HCT116 (cell line): Measurements from ENCODE around the gene DPF1. TPM values are rescaled to one million over a fixed set of nuclear protein-coding genes. Genes with fewer than 3 reads are reported as not detected.

Experiments
- ATAC-seq: fragments of 200-7000 bp; cut with Tn5 transposase; 2 replicates; pipeline ENCODE4 v1.9.1; 2020; ENCODE audit warnings: mild to moderate bottlenecking, moderate library complexity
- BruUV-seq: library from RNA; stranded (reverse); fragments of 400-500 nt; replicated peaks from 2 replicates; lab custom pipeline; 2021; lab: Mats Ljungman, UMichigan
- CTCF ChIA-PET: fragments of 300-600 bp; sonication (Branson Sonifier 250); formaldehyde crosslinking; loops from one replicate; lab custom pipeline; 2021; ENCODE audit warnings: antibody characterized with exemption; lab: Charles Lee
- POLR2A ChIA-PET: fragments of 300-600, 350-600 bp; sonication (Branson Sonifier 250); formaldehyde crosslinking; loops from one replicate; lab custom pipeline; 2021; ENCODE audit warnings: antibody characterized with exemption; lab: Charles Lee
- RAD21 ChIA-PET, 2 experiments: fragments of 300-600 bp; sonication (Branson Sonifier 250); formaldehyde crosslinking; loops; one replicate each; lab custom pipeline; 2023; ENCODE audit warnings: low total read pairs in 2 of 2; ENCODE audit not compliant: uncharacterized antibody in 2 of 2, unreplicated experiment in 2 of 2, low non-redundant PET in 1 of 2; lab: Charles Lee
- DNase-seq: peaks from one replicate; pipeline ENCODE4 v3.0.0-alpha.2; 2010; ENCODE audit warnings: low read depth, low spot score
- H2AFZ ChIP-seq: fragments of 200-600 bp; shearing (Covaris generic), sonication (generic); 2 replicates; pipeline ENCODE4 v1.6.1; 2017; ENCODE audit warnings: low read depth, mixed run types, mixed read lengths, antibody characterized with exemption, low read length; ENCODE audit not compliant: poor library complexity, severe bottlenecking
- H3K27ac ChIP-seq: 2 replicates; pipeline ENCODE4 v1.5.1; 2012; ENCODE audit warnings: low read depth, low read length
- H3K27me3 ChIP-seq: fragments of 200-600 bp; sonication (generic); 2 replicates; pipeline ENCODE4 v1.6.1; 2016; ENCODE audit warnings: mixed run types, low read length, mixed read lengths; ENCODE audit not compliant: insufficient read depth
- H3K36me3 ChIP-seq, 2 experiments: fragments of 200-500 bp in 1 of 2; fragments of 200-600 bp in 1 of 2; sonication (Bioruptor generic) in 1 of 2; sonication (generic) in 1 of 2; 2 replicates each; pipeline versions ENCODE4 v1.5.1 to v1.6.1; 2014 to 2016; ENCODE audit warnings: low read length in 2 of 2, inconsistent platforms in 1 of 2, mixed read lengths in 1 of 2, mixed run types in 1 of 2; ENCODE audit not compliant: insufficient read depth in 2 of 2, control insufficient read depth in 1 of 2
- H3K4me1 ChIP-seq, 2 experiments: fragments of 200-600 bp in 1 of 2; sonication (generic) in 1 of 2; 2 replicates each; pipeline versions ENCODE4 v1.5.1 to v1.6.1; 2012 to 2017; ENCODE audit warnings: low read length in 2 of 2, inconsistent platforms in 1 of 2, mild to moderate bottlenecking in 1 of 2, mixed read lengths in 1 of 2, mixed run types in 1 of 2, moderate library complexity in 1 of 2; ENCODE audit not compliant: insufficient read depth in 2 of 2, control insufficient read depth in 1 of 2
- H3K4me2 ChIP-seq: fragments of 200-600 bp; sonication (generic); 2 replicates; pipeline ENCODE4 v1.6.1; 2017; ENCODE audit warnings: mixed run types, low read length, mixed read lengths
- H3K4me3 ChIP-seq, 2 experiments: fragments of 200-600 bp in 1 of 2; sonication (generic) in 1 of 2; replicated peaks in 1 of 2; 2 replicates each; pipeline ENCODE4 v1.5.1; 2011 to 2016; ENCODE audit warnings: low read length in 2 of 2, control low read depth in 1 of 2, low read depth in 1 of 2, mild to moderate bottlenecking in 1 of 2, mixed read lengths in 1 of 2, mixed run types in 1 of 2
- H3K79me2 ChIP-seq: fragments of 200-600 bp; sonication (generic); 2 replicates; pipeline ENCODE4 v1.6.1; 2017; ENCODE audit warnings: mild to moderate bottlenecking, mixed run types, low read length, moderate library complexity, mixed read lengths; ENCODE audit not compliant: insufficient read depth
- H3K9ac ChIP-seq: fragments of 200-600 bp; sonication (generic); 2 replicates; pipeline ENCODE4 v1.6.1; 2016; ENCODE audit warnings: low read length, mixed read lengths
- H3K9me2 ChIP-seq: fragments of 200-600 bp; sonication (generic), shearing (Covaris generic); 2 replicates; pipeline ENCODE4 v1.6.1; 2017; ENCODE audit warnings: mixed run types, mild to moderate bottlenecking, moderate library complexity; ENCODE audit not compliant: insufficient read depth
- H3K9me3 ChIP-seq, 2 experiments: fragments of 200-500 bp in 1 of 2; fragments of 200-600 bp in 1 of 2; sonication (Bioruptor generic) in 1 of 2; sonication (generic) in 1 of 2; 2 replicates each; pipeline ENCODE4 v1.6.1; 2014 to 2017; ENCODE audit warnings: low read length in 2 of 2, mixed read lengths in 2 of 2, inconsistent platforms in 1 of 2, low read depth in 1 of 2, mild to moderate bottlenecking in 1 of 2, mixed run types in 1 of 2, moderate library complexity in 1 of 2; ENCODE audit not compliant: control insufficient read depth in 1 of 2, insufficient read depth in 1 of 2
- H4K20me1 ChIP-seq: fragments of 200-600 bp; sonication (generic), shearing (Covaris generic); 2 replicates; pipeline ENCODE4 v1.6.1; 2017; ENCODE audit warnings: mixed run types, mild to moderate bottlenecking, moderate library complexity; ENCODE audit not compliant: insufficient read depth
- ATF3 ChIP-seq: IDR thresholded peaks from 2 replicates; pipeline ENCODE4 v1.6.1; 2012
- CTCF ChIP-seq, 3 experiments: fragments of 200-600 bp in 1 of 3; sonication (generic) in 1 of 3; IDR thresholded peaks in 2 of 3; conservative IDR thresholded peaks in 1 of 3; 2 replicates each; pipeline ENCODE4 v1.5.1; 2012 to 2017; ENCODE audit warnings: low read depth in 2 of 3, low read length in 2 of 3, antibody characterized with exemption in 1 of 3, borderline replicate concordance in 1 of 3, control low read depth in 1 of 3, mild to moderate bottlenecking in 1 of 3, mixed read lengths in 1 of 3, mixed run types in 1 of 3, moderate library complexity in 1 of 3; ENCODE audit not compliant: insufficient read depth in 1 of 3
- ELF1 ChIP-seq: IDR thresholded peaks from 2 replicates; pipeline ENCODE4 v1.6.1; 2012; ENCODE audit warnings: low read depth, borderline replicate concordance
- EZH2 ChIP-seq: fragments of 200-600 bp; sonication (generic); IDR thresholded peaks from 2 replicates; pipeline ENCODE4 v1.6.1; 2017; ENCODE audit warnings: antibody characterized with exemption, mixed run types
- EZH2phosphoT487 ChIP-seq: fragments of 200-600 bp; IDR thresholded peaks from 2 replicates; pipeline ENCODE4 v1.6.1; 2018; ENCODE audit warnings: antibody characterized with exemption, borderline replicate concordance
- FOSL1 ChIP-seq: IDR thresholded peaks from 2 replicates; pipeline ENCODE4 v1.6.1; 2012; ENCODE audit warnings: low read depth
- JUND ChIP-seq: IDR thresholded peaks from 2 replicates; pipeline ENCODE4 v1.6.1; 2012
- MAX ChIP-seq: IDR thresholded peaks from 2 replicates; pipeline ENCODE4 v1.6.1; 2012
- POLR2AphosphoS5 ChIP-seq: IDR thresholded peaks from 2 replicates; pipeline ENCODE4 v1.6.1; 2011; ENCODE audit warnings: mild to moderate bottlenecking, low read depth, low read length, moderate library complexity
- RAD21 ChIP-seq: IDR thresholded peaks from 2 replicates; pipeline ENCODE4 v1.6.1; 2012; ENCODE audit warnings: low read depth, mild to moderate bottlenecking
- REST ChIP-seq: IDR thresholded peaks from 2 replicates; pipeline ENCODE4 v1.6.1; 2012; ENCODE audit warnings: low read depth
- SIN3A ChIP-seq: IDR thresholded peaks from 2 replicates; pipeline ENCODE4 v1.6.1; 2012; ENCODE audit warnings: low read depth
- SP1 ChIP-seq: IDR thresholded peaks from 2 replicates; pipeline ENCODE4 v1.6.1; 2012; ENCODE audit warnings: low read depth
- SRF ChIP-seq: IDR thresholded peaks from 2 replicates; pipeline ENCODE4 v1.6.1; 2012; ENCODE audit warnings: low read depth
- TCF7L2 ChIP-seq: IDR thresholded peaks from 2 replicates; pipeline ENCODE4 v1.7.0; 2011; ENCODE audit warnings: borderline replicate concordance, inconsistent platforms; ENCODE audit not compliant: insufficient read depth, insufficient read length; ENCODE audit errors: extremely low read depth
- YY1 ChIP-seq: IDR thresholded peaks from 2 replicates; pipeline ENCODE4 v1.6.1; 2011; ENCODE audit warnings: low read length, low read depth, moderate library complexity, mild to moderate bottlenecking; ENCODE audit not compliant: insufficient replicate concordance; ENCODE audit errors: extremely low read depth
- ZBTB33 ChIP-seq: IDR thresholded peaks from 2 replicates; pipeline ENCODE4 v1.6.1; 2011; ENCODE audit warnings: mild to moderate bottlenecking, low read length, moderate library complexity; ENCODE audit not compliant: insufficient replicate concordance; ENCODE audit errors: extremely low read depth
- ZFX ChIP-seq: fragments of 450-650 bp; IDR thresholded peaks from 2 replicates; pipeline ENCODE4 v1.6.1; 2017
- ZNF274 ChIP-seq: fragments of 200-500 bp; sonication (Bioruptor generic); IDR thresholded peaks from 2 replicates; pipeline ENCODE4 v1.6.1; 2014; ENCODE audit warnings: mild to moderate bottlenecking, low read depth, low read length, inconsistent platforms
- intact Hi-C: fragments of 100-400 bp; cut with micrococcal nuclease; formaldehyde crosslinking; loops from 2 replicates; pipeline ENCODE4 v1.10.0; 2022
- total RNA-seq: library from RNA; stranded (reverse); gene quantifications from one replicate; pipeline ENCODE4 v1.2.1, GENCODE V29; 2021; ENCODE audit not compliant: unreplicated experiment

The DPF1 gene
- total RNA-seq, 1 experiment from 2014 or later, result 9.7 TPM

- Histone ChIP-seq H3K4me2 (peak overlapping the region; percentile 87), H3K9me2 (no peaks in the 10 kb centered on the region), H3K27ac (no peak overlapping the region), H2AFZ (no peak overlapping the region), H3K9me3 (no peaks in the 10 kb centered on the region), H3K9ac (peak overlapping the region; percentile 61; the same call in 1 of the 2 replicates), H3K4me3 (peak overlapping the region; percentile 60 to 62), H3K36me3 (peaks cover 0 to under 1% of the 10 kb centered on the region in 2 experiments; a peak in 1 of 4 replicates), H3K27me3 (no peaks in the 10 kb centered on the region), H3K4me1 (peaks cover 7 to 35% of the 10 kb centered on the region in 2 experiments; a peak in 3 of 4 replicates), H3K79me2 (no peaks in the 10 kb centered on the region), H4K20me1 (no peaks in the 10 kb centered on the region)
- intact Hi-C loops, result no loop called here
- POLR2A ChIA-PET, result no interaction called here
- CTCF ChIA-PET, result no interaction called here
- RAD21 ChIA-PET, result no interaction called here
- BruUV-seq, result TSS peak; percentile 62
- ATAC-seq (no peak), DNase-seq (no peak)
- TF ChIP-seq YY1 (no peak), EZH2phosphoT487 (no peak), CTCF (IDR thresholded peaks at IDR 0.05 in 2 of 3, conservative IDR thresholded peaks at IDR 0.05 in 1 of 3; ENCODE audit: borderline replicate concordance in 1 of 3, insufficient read depth in 1 of 3, low read depth in 2 of 3, low read length in 2 of 3) (no peak), TCF7L2 (no peak), POLR2AphosphoS5 (no peak), MAX (no peak), SP1 (no peak), SIN3A (no peak), ZFX (no peak), RAD21 (no peak), SRF (no peak), ZBTB33 (no peak), FOSL1 (no peak), ATF3 (no peak), ZNF274 (no peak), REST (no peak), ELF1 (no peak), JUND (no peak), EZH2 (no peak)
Measured at GRCh38 chr19:38223119-38223523, 901 bp downstream of the DPF1 start.
